PC-3 (cell line): Measurements from ENCODE around the gene ACOT8.

Source experiments
- EZH2 ChIP-seq: fragments of 300-600 bp; sonication (generic); IDR thresholded peaks from one replicate; pipeline ENCODE4 v1.6.1; 2017; ENCODE audit warnings: antibody characterized with exemption, mild to moderate bottlenecking, low read length; ENCODE audit not compliant: unreplicated experiment
- EZH2phosphoT487 ChIP-seq: fragments of 300-600 bp; sonication (generic); IDR thresholded peaks from 2 replicates; pipeline ENCODE4 v1.6.1; 2018; ENCODE audit warnings: mild to moderate bottlenecking, antibody characterized with exemption, low read length, borderline replicate concordance
- TF ChIP-seq, protein P1 (sequence below): fragments of 300-600 bp; sonication (generic); conservative IDR thresholded peaks from 2 replicates; pipeline ENCODE4 v1.5.1; 2017; ENCODE audit warnings: antibody characterized with exemption, low read depth, mild to moderate bottlenecking, low read length

DNA sequence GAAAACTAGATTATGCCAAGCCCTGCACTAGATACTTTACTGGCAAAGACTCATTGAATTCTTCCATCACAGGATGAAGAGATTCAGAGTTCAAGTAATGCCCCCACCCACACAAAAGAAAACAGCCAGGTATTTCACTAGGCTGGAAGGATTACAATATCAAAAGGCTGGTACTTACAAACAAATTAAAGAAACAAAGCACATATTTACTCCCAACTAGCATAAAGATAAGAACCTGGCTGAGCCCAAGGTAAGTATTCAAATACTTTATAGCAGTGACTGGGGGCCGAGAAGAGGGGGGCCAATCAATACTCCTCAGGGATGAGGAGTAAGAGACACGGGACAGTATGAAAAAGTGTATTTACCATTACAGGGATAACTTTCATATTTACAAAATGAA is 3.7 kb downstream of the ACOT8 start:
- TF ChIP-seq, protein P1, sequence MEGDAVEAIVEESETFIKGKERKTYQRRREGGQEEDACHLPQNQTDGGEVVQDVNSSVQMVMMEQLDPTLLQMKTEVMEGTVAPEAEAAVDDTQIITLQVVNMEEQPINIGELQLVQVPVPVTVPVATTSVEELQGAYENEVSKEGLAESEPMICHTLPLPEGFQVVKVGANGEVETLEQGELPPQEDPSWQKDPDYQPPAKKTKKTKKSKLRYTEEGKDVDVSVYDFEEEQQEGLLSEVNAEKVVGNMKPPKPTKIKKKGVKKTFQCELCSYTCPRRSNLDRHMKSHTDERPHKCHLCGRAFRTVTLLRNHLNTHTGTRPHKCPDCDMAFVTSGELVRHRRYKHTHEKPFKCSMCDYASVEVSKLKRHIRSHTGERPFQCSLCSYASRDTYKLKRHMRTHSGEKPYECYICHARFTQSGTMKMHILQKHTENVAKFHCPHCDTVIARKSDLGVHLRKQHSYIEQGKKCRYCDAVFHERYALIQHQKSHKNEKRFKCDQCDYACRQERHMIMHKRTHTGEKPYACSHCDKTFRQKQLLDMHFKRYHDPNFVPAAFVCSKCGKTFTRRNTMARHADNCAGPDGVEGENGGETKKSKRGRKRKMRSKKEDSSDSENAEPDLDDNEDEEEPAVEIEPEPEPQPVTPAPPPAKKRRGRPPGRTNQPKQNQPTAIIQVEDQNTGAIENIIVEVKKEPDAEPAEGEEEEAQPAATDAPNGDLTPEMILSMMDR: no peak
- TF ChIP-seq EZH2: no peak
- TF ChIP-seq EZH2phosphoT487: no peak
